ENCODE data around the gene CD300LF.

Gene CD300LF

DNA sequence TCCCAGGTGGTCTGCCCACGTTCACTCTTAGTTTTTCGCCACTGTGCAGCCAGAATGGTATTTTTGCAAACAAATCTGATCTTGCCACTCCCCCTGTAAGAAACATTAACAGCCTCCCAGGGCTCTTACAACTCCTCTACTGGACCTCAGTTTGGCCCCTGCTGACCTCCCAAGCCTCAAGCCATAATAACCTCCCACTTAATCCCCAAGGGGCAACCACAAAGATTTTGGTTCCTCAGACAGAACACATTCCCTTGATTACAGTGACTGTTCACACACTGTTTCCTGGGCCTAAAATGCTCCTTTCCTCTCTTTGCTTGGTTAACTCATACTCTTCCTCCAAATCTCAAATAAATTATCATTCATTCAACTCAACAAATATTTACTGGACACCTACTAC lies 67.7 kb downstream of the CD300LF start:
- no peak for DNase-seq

DNA sequence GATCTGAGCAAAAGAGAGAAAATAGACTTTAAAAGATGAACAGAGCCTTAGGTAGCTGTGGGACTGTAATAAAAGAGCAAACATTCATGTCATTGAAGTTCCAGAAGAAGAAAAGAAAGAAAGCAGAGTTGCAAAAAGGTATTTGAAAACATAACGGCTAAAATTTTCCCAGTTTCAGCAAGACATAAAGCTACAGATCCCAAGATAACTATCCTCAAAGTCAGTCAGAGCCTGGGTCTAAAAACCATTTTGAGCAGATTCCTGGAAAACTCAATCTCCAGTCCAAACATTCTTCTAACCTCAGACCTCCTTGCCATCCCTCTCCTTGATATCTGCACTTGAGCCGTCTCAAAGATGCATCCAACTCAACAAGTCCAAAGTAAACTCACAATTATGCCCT lies 68.3 kb downstream of the CD300LF start:
- no peaks in the 10 kb centered on the region for H3K9me3 ChIP-seq (ENCODE audit: severe bottlenecking)
- H3K36me3 ChIP-seq, result no peaks in the 10 kb centered on the region
- no peak for TF ChIP-seq CTCF (IDR thresholded peaks at IDR 0.05; ENCODE audit: low read depth, low read length)
- H3K27me3 ChIP-seq (ENCODE audit: insufficient read depth, low read depth, severe bottlenecking), result no peaks in the 10 kb centered on the region
- no peak for DNase-seq
- no peak overlapping the region for H3K27ac ChIP-seq
- no peak overlapping the region for H3K4me3 ChIP-seq (ENCODE audit: low read depth, low read length)

More for the DNA sequence above, 67.7 kb downstream of the CD300LF start:
- no peaks in the 10 kb centered on the region for H3K9me3 ChIP-seq (ENCODE audit: severe bottlenecking)
- no peaks in the 10 kb centered on the region for H3K27me3 ChIP-seq (ENCODE audit: insufficient read depth, low read depth, severe bottlenecking)
- no peak for TF ChIP-seq CTCF (IDR thresholded peaks at IDR 0.05; ENCODE audit: low read depth, low read length)
- H3K4me3 ChIP-seq (ENCODE audit: low read depth, low read length), result no peak overlapping the region
- no peak overlapping the region for H3K27ac ChIP-seq
- H3K36me3 ChIP-seq, result no peaks in the 10 kb centered on the region

Measured in WERI-Rb-1 (cell line).